Panc1 (cell line): Measurements from ENCODE around the gene HACD1. TPM values are rescaled to one million over a fixed set of nuclear protein-coding genes. Genes with fewer than 3 reads are reported as not detected.

Experiments used
- ATAC-seq: fragments of 200-7000 bp; cut with Tn5 transposase; 2 replicates; pipeline ENCODE4 v1.9.1; 2020; ENCODE audit warnings: mild to moderate bottlenecking, moderate library complexity
- BruUV-seq: library from RNA; stranded (reverse); fragments of 400-500 nt; replicated peaks from 2 replicates; lab custom pipeline; 2021; lab: Mats Ljungman, UMichigan
- CTCF ChIA-PET: fragments of 300-600 bp; sonication (Branson Sonifier 250); formaldehyde crosslinking; loops from one replicate; lab custom pipeline; 2022; ENCODE audit warnings: antibody characterized with exemption; lab: Charles Lee
- POLR2A ChIA-PET: fragments of 300-600 bp; sonication (Branson Sonifier 250); formaldehyde crosslinking; loops from one replicate; lab custom pipeline; 2022; ENCODE audit warnings: antibody characterized with exemption; lab: Charles Lee
- DNase-seq: peaks from one replicate; pipeline ENCODE4 v3.0.0-alpha.2; 2010; ENCODE audit warnings: low read depth, low spot score
- H3K27ac ChIP-seq: 2 replicates; pipeline ENCODE4 v1.5.1; 2011; ENCODE audit warnings: mild to moderate bottlenecking, low read length, inconsistent platforms
- H3K27me3 ChIP-seq: fragments of 200-500 bp; sonication (Bioruptor generic); 2 replicates; pipeline ENCODE4 v1.6.0; 2014; ENCODE audit warnings: low read length, inconsistent platforms; ENCODE audit not compliant: control insufficient read depth, insufficient read depth
- H3K36me3 ChIP-seq: fragments of 200-500 bp; sonication (Bioruptor generic); 2 replicates; pipeline ENCODE4 v1.5.1; 2014; ENCODE audit warnings: inconsistent platforms, mild to moderate bottlenecking, low read length, moderate library complexity; ENCODE audit not compliant: control insufficient read depth, insufficient read depth
- H3K4me1 ChIP-seq: 2 replicates; pipeline ENCODE4 v1.5.1; 2011; ENCODE audit warnings: inconsistent platforms, mild to moderate bottlenecking, low read length, moderate library complexity; ENCODE audit not compliant: control insufficient read depth, insufficient read depth
- H3K4me3 ChIP-seq, 2 experiments: 2 replicates each; pipeline ENCODE4 v1.5.1; 2011 to 2012; ENCODE audit warnings: low read depth in 2 of 2, low read length in 2 of 2, mild to moderate bottlenecking in 2 of 2, inconsistent platforms in 1 of 2, moderate library complexity in 1 of 2
- H3K9me3 ChIP-seq: fragments of 200-500 bp; sonication (Bioruptor generic); 2 replicates; pipeline ENCODE4 v1.5.1; 2014; ENCODE audit warnings: low read depth, mild to moderate bottlenecking, inconsistent platforms, low read length, moderate library complexity; ENCODE audit not compliant: control insufficient read depth, insufficient read depth
- CTCF ChIP-seq: fragments of 450-650 bp; IDR thresholded peaks from 2 replicates; pipeline ENCODE4 v1.5.1; 2017; ENCODE audit warnings: mild to moderate bottlenecking
- POLR2AphosphoS5 ChIP-seq: IDR thresholded peaks from 2 replicates; pipeline ENCODE4 v1.6.1; 2012; ENCODE audit warnings: mild to moderate bottlenecking, low read depth, low read length, moderate library complexity
- REST ChIP-seq, 2 experiments: IDR thresholded peaks; 2 replicates each; pipeline ENCODE4 v1.6.1; 2011 to 2012; ENCODE audit warnings: low read depth in 2 of 2, control low read depth in 1 of 2, low read length in 1 of 2, mild to moderate bottlenecking in 1 of 2, moderate library complexity in 1 of 2; ENCODE audit not compliant: insufficient read depth in 1 of 2
- SIN3A ChIP-seq: IDR thresholded peaks from 2 replicates; pipeline ENCODE4 v1.6.1; 2012; ENCODE audit warnings: low read depth, mild to moderate bottlenecking, low read length, moderate library complexity, borderline replicate concordance; ENCODE audit not compliant: insufficient read depth
- TCF7L2 ChIP-seq: IDR thresholded peaks from 2 replicates; pipeline ENCODE4 v1.6.1; 2011; ENCODE audit warnings: mild to moderate bottlenecking, low read depth, low read length, inconsistent platforms
- in situ Hi-C: cut with HindIII; loops from 2 replicates; pipeline ENCODE4 v1.10.0; 2016; ENCODE audit warnings: low sequenced_read_pairs, low pct_unique_long_range_greater_than_20kb
- intact Hi-C: fragments of 100-400 bp; cut with micrococcal nuclease; formaldehyde crosslinking; loops from one replicate; pipeline ENCODE4 v1.10.0; 2022; ENCODE audit not compliant: unreplicated experiment
- total RNA-seq: library from RNA; stranded (reverse); gene quantifications from one replicate; pipeline ENCODE4 v1.2.1, GENCODE V29; 2021; ENCODE audit not compliant: unreplicated experiment

HACD1 gene
- total RNA-seq, 1 experiment from 2014 or later: 53.1 TPM

GRCh38 chr10:17561111-17561510 lies 56.1 kb downstream of the HACD1 start:
- no peak for ATAC-seq
- no peak overlapping the region for H3K4me3 ChIP-seq
- no peak for TF ChIP-seq CTCF
- no peak overlapping the region for H3K27ac ChIP-seq
- H3K36me3 ChIP-seq: no peaks in the 10 kb centered on the region
- intact Hi-C loops: no loop called here
- in situ Hi-C loops: no loop called here
- H3K9me3 ChIP-seq: no peaks in the 10 kb centered on the region
- POLR2A ChIA-PET: no interaction called here
- no TSS peak for BruUV-seq
- no peaks in the 10 kb centered on the region for H3K4me1 ChIP-seq
- DNase-seq: no peak
- CTCF ChIA-PET: no interaction called here
- H3K27me3 ChIP-seq: no peaks in the 10 kb centered on the region

GRCh38 chr10:17557459-17557858 lies 59.7 kb downstream of the HACD1 start:
- DNase-seq (no peak), ATAC-seq (no peak)
- no peak overlapping the region for H3K27ac ChIP-seq
- POLR2A ChIA-PET: no interaction called here
- no peak overlapping the region for H3K4me3 ChIP-seq
- CTCF ChIA-PET: no interaction called here
- no TSS peak for BruUV-seq
- intact Hi-C loops (no loop called here), in situ Hi-C loops (no loop called here)
- H3K9me3 ChIP-seq: no peaks in the 10 kb centered on the region
- H3K4me1 ChIP-seq: no peaks in the 10 kb centered on the region
- TF ChIP-seq POLR2AphosphoS5 (no peak), CTCF (no peak), TCF7L2 (no peak), REST (IDR thresholded peaks at IDR 0.05; ENCODE audit: insufficient read depth in 1 of 2, low read depth in 2 of 2, low read length in 1 of 2) (no peak), SIN3A (no peak)
- no peaks in the 10 kb centered on the region for H3K36me3 ChIP-seq
- no peaks in the 10 kb centered on the region for H3K27me3 ChIP-seq

GRCh38 chr10:17548770-17549169 lies 68.4 kb downstream of the HACD1 start:
- no TSS peak for BruUV-seq
- DNase-seq (no peak), ATAC-seq (no peak)
- TF ChIP-seq REST (IDR thresholded peaks at IDR 0.05; ENCODE audit: insufficient read depth in 1 of 2, low read depth in 2 of 2, low read length in 1 of 2) (no peak), CTCF (no peak), SIN3A (no peak), TCF7L2 (no peak), POLR2AphosphoS5 (no peak)
- H3K9me3 ChIP-seq: no peaks in the 10 kb centered on the region
- H3K4me1 ChIP-seq: no peaks in the 10 kb centered on the region
- no peaks in the 10 kb centered on the region for H3K36me3 ChIP-seq
- CTCF ChIA-PET: no interaction called here
- POLR2A ChIA-PET: no interaction called here
- no peaks in the 10 kb centered on the region for H3K27me3 ChIP-seq
- in situ Hi-C loops: no loop called here
- intact Hi-C loops: no loop called here
- H3K27ac ChIP-seq: no peak overlapping the region
- H3K4me3 ChIP-seq: no peak overlapping the region
